Stimulated activated CD4-positive, alpha-beta T cell treated with anti-CD3 and anti-CD28 coated beads, Interleukin-1b, Interleukin-23, amount 100 ng/mL, for 1 hour (primary cell): ENCODE measurements around the gene GJC2.

Experiments
- DNase-seq, 2 donors: peaks; one replicate each; pipeline ENCODE4 v3.0.0-alpha.2; 2020; ENCODE audit warnings: low read depth in 2 of 2

The GJC2 gene

GRCh38 chr1:228194921-228195812, 45.4 kb downstream of the GJC2 start:
- DNase-seq, result no peak

GRCh38 chr1:228197555-228198147, 47.9 kb downstream of the GJC2 start:
- DNase-seq, result no peak

- no peak for DNase-seq
Measured at GRCh38 chr1:228198977-228199590, 49.4 kb downstream of the GJC2 start.

- DNase-seq, result no peak
Measured at GRCh38 chr1:228204958-228205357, 55.2 kb downstream of the GJC2 start.

GRCh38 chr1:228205526-228206436, 56.1 kb downstream of the GJC2 start:
- DNase-seq, result no peak

- DNase-seq, result no peak
Measured at GRCh38 chr1:228206582-228207351, 57.0 kb downstream of the GJC2 start.

- DNase-seq, result no peak
Measured at GRCh38 chr1:228207381-228207810, 57.7 kb downstream of the GJC2 start.

- no peak for DNase-seq
Measured at GRCh38 chr1:228207851-228208821, 58.4 kb downstream of the GJC2 start, which contains the start of gene OBSCN. Gene OBSCN (plus strand): TSS chr1:228208044. CDS start chr1:228211784, 3,740 bp downstream.

- no peak for DNase-seq
Measured at GRCh38 chr1:228208831-228209551, 59.3 kb downstream of the GJC2 start.
